Erythroblast (primary cell): ENCODE measurements around the gene KCTD19.

Experiments used
- GATA1 ChIP-seq: IDR thresholded peaks from 2 replicates; pipeline ENCODE4 v1.6.1; 2011; ENCODE audit warnings: low read depth, mild to moderate bottlenecking, control low read depth, low read length, moderate library complexity
- POLR2A ChIP-seq: IDR thresholded peaks from 2 replicates; pipeline ENCODE4 v1.6.1; 2011; ENCODE audit warnings: mild to moderate bottlenecking, low read length

GRCh38 chr16:67260426-67261063 lies 66.0 kb downstream of the KCTD19 start:
- TF ChIP-seq POLR2A (no peak), GATA1 (no peak)
